Motor neuron (in vitro differentiated cells): ENCODE results near the gene DOC2A. TPM values are rescaled to one million over a fixed set of nuclear protein-coding genes. Genes with fewer than 3 reads are reported as not detected.

Experiments used
- ATAC-seq, 8 experiments: fragments of 200-7000 bp; cut with Tn5 transposase; replicated peaks in 6 of 8; 2 replicates each; pipeline ENCODE4 v1.8.0; 2021; ENCODE audit warnings: mild to moderate bottlenecking in 8 of 8, moderate library complexity in 8 of 8
- H3K27ac ChIP-seq, 2 donors: fragments of 250-450 bp; sonication (Bioruptor Pico); 2 replicates each; pipeline ENCODE4 v1.9.0; 2021; ENCODE audit warnings: antibody characterized with exemption in 2 of 2, mild to moderate bottlenecking in 2 of 2, moderate library complexity in 1 of 2
- H3K4me1 ChIP-seq, 2 donors: fragments of 250-450 bp; sonication (Bioruptor Pico); replicated peaks in 1 of 2; 2 replicates each; pipeline ENCODE4 v1.6.1; 2021; ENCODE audit warnings: antibody characterized with exemption in 2 of 2, mild to moderate bottlenecking in 2 of 2, moderate library complexity in 1 of 2
- H3K4me3 ChIP-seq, 5 donors: fragments of 250-450 bp; sonication (Bioruptor Pico); 2 replicates each; pipeline ENCODE4 v1.9.0; 2021; ENCODE audit warnings: antibody characterized with exemption in 5 of 5, mild to moderate bottlenecking in 5 of 5, moderate library complexity in 4 of 5
- WGBS, 10 experiments: fragments of 450-650 bp; shearing (Covaris generic); methylation state at CpG; one replicate each; pipeline ENCODE4 v1.0.0; 2022; 5-methylcytosine and 5-hydroxymethylcytosine counted together
- in situ Hi-C, 9 experiments: fragments of 400-800 bp; cut with MboI; loops; one replicate each; pipeline ENCODE4 v1.15.0; 2021; ENCODE audit warnings: low sequenced_read_pairs in 9 of 9, low pct_unique_long_range_greater_than_20kb in 2 of 9; ENCODE audit not compliant: unreplicated experiment in 9 of 9
- total RNA-seq, 8 experiments: library from RNA; unstranded; fragments of 300-600 nt; gene quantifications; 2 replicates each; pipeline versions ENCODE4 v1.2.3 to v1.2.4, GENCODE V29; 2022

DOC2A gene
- total RNA-seq, 8 experiments from 2014 or later = 0.31 to 8.1 (median 4.0) TPM

DNA sequence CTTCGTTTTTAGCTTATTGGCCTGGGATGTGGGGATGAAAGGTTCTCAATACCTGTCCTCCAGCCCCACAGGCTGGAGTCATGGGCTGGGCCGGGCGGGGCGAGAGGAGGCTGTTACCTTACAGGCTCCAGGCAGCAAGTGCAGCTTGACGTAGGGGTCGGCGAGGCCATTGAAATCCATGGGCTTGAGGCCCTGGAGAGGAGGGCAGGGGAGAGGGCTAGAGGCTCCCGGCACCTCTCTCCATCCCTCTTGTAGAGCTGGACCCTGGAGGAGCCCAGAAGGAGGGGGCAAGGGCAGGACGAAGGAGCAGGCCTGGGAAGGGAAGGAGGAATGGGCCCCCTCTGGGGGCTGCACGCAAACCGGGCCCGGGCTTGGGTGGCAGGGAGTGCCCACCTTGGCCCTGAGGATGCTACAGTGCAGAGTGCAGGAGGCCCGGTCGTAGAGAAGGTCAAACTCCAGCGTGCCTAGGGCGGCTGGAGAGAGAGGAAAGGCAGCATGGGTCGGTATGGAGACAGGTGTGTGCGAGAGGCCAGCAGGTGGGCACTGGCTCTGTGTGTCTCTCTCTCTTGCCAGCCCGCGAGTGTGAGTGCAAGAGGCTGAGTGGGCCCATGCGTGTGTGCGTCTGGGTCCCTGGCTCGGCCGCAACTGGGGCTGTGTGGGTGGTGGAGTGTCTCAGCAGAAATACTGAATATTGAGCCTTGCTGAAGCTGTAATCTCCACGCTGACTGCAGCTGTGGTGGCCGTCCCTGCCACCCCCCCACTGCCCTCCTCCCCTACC is 1.6 kb downstream of the DOC2A start:
- Histone ChIP-seq H3K4me1 (peaks cover 13 to 17% of the 10 kb centered on the region in 2 donors), H3K4me3 (no peak overlapping the region), H3K27ac (no peak overlapping the region)
- 0 to 100% (median 60%) methylated on average over 1 to 9 of the region's 26 CpGs; no CpG with 5 or more reads in 3 of the 10 experiments for WGBS, 10 experiments
- in situ Hi-C loops = loop anchor here in 4 of 9 experiments (25.0 kb wide), 2 partner anchors 172 to 197 kb away; partner anchors contain the start of genes MAZ (in 3 of the 4), MVP (in 3 of the 4), PAGR1 (in 3 of the 4) and PRRT2 (in 3 of the 4)
- ATAC-seq = no peak

- in situ Hi-C loops = loop anchor here in 4 of 9 experiments (25.0 kb wide), 2 partner anchors 170 to 195 kb away; partner anchors contain the start of genes MAZ (in 3 of the 4), MVP (in 3 of the 4), PAGR1 (in 3 of the 4) and PRRT2 (in 3 of the 4)
- no peak overlapping the region for H3K4me3 ChIP-seq
- peaks cover 13 to 17% of the 10 kb centered on the region in 2 donors for H3K4me1 ChIP-seq
- H3K27ac ChIP-seq = no peak overlapping the region
- 67 to 100% (median 74%) methylated on average over 1 to 6 of the region's 11 CpGs; no CpG with 5 or more reads in 6 of the 10 experiments for WGBS, 10 experiments
- no peak for ATAC-seq
Measured at GRCh38 chr16:30007378-30007895, 3.4 kb downstream of the DOC2A start.

- Histone ChIP-seq H3K27ac (no peak overlapping the region), H3K4me3 (no peak overlapping the region), H3K4me1 (peaks cover 13 to 17% of the 10 kb centered on the region in 2 donors)
- WGBS, 10 experiments = 98% methylated on average over 6 of the region's 34 CpGs; no CpG with 5 or more reads in 9 of the 10 experiments
- in situ Hi-C loops = loop anchor here in 4 of 9 experiments (25.0 kb wide), 2 partner anchors 170 to 195 kb away; partner anchors contain the start of genes MAZ (in 3 of the 4), MVP (in 3 of the 4), PAGR1 (in 3 of the 4) and PRRT2 (in 3 of the 4)
- no peak for ATAC-seq
Measured at GRCh38 chr16:30006659-30007377, 4.0 kb downstream of the DOC2A start.

GRCh38 chr16:30006095-30006473 is 4.7 kb downstream of the DOC2A start:
- Histone ChIP-seq H3K4me1 (peaks cover 12 to 13% of the 10 kb centered on the region in 2 donors), H3K4me3 (no peak overlapping the region), H3K27ac (no peak overlapping the region)
- ATAC-seq = no peak
- in situ Hi-C loops = loop anchor here in 4 of 9 experiments (25.0 kb wide), 2 partner anchors 169 to 194 kb away; partner anchors contain the start of genes MAZ (in 3 of the 4), MVP (in 3 of the 4), PAGR1 (in 3 of the 4) and PRRT2 (in 3 of the 4)
- 94 to 100% methylated on average over 2 to 6 of the region's 18 CpGs; no CpG with 5 or more reads in 8 of the 10 experiments for WGBS, 10 experiments

- Histone ChIP-seq H3K27ac (no peak overlapping the region), H3K4me3 (no peak overlapping the region), H3K4me1 (peaks cover 11 to 13% of the 10 kb centered on the region in 2 donors)
- ATAC-seq = peak; percentile 44 to 74 (median 51)
- in situ Hi-C loops = loop anchor here in 4 of 9 experiments (25.0 kb wide), 2 partner anchors 168 to 193 kb away; partner anchors contain the start of genes MAZ (in 3 of the 4), MVP (in 3 of the 4), PAGR1 (in 3 of the 4) and PRRT2 (in 3 of the 4)
- WGBS, 10 experiments = 40 to 93% methylated on average over 1 to 3 of the region's 35 CpGs; no CpG with 5 or more reads in 8 of the 10 experiments
Measured at GRCh38 chr16:30005341-30006094, 5.3 kb downstream of the DOC2A start.

GRCh38 chr16:30004811-30005242 is 6.0 kb downstream of the DOC2A start:
- no peak overlapping the region for H3K27ac ChIP-seq
- H3K4me1 ChIP-seq = peaks cover 5 to 8% of the 10 kb centered on the region in 2 donors
- peak in 3 of 8 experiments; percentile 4 to 6 (median 6) for ATAC-seq
- H3K4me3 ChIP-seq = no peak overlapping the region
- WGBS, 10 experiments = 78 to 100% (median 100%) methylated on average over 1 to 5 of the region's 11 CpGs; no CpG with 5 or more reads in 7 of the 10 experiments
- in situ Hi-C loops = loop anchor here in 4 of 9 experiments (25.0 kb wide), 2 partner anchors 168 to 193 kb away; partner anchors contain the start of genes MAZ (in 3 of the 4), MVP (in 3 of the 4), PAGR1 (in 3 of the 4) and PRRT2 (in 3 of the 4)

DNA sequence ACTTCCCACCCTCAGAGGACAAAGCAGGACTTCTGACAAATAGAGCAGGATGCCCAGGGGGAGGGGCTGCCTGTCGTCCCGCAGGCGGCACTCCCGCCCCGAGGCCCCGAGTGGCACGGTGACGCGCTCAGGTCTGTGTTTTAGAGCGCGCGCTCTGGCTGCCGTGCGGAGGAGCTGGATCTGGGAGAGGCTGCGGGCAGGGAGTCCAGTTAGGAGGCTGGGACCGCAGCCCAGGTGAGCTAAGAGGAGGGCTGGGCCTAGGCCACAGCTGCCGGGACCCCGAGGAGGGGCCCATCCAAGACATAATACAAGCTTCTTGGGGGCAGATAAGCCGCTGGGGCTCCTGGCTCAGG is 6.4 kb downstream of the DOC2A start:
- Histone ChIP-seq H3K4me3 (no peak overlapping the region), H3K27ac (no peak overlapping the region), H3K4me1 (peaks cover 2 to 3% of the 10 kb centered on the region in 2 donors)
- in situ Hi-C loops = loop anchor here in 4 of 9 experiments (25.0 kb wide), 2 partner anchors 167 to 192 kb away; partner anchors contain the start of genes MAZ (in 3 of the 4), MVP (in 3 of the 4), PAGR1 (in 3 of the 4) and PRRT2 (in 3 of the 4)
- peak in 3 of 8 experiments; percentile 7 to 14 (median 12) for ATAC-seq
- 67 to 96% (median 77%) methylated on average over 1 to 8 of the region's 19 CpGs; no CpG with 5 or more reads in 6 of the 10 experiments for WGBS, 10 experiments

DNA sequence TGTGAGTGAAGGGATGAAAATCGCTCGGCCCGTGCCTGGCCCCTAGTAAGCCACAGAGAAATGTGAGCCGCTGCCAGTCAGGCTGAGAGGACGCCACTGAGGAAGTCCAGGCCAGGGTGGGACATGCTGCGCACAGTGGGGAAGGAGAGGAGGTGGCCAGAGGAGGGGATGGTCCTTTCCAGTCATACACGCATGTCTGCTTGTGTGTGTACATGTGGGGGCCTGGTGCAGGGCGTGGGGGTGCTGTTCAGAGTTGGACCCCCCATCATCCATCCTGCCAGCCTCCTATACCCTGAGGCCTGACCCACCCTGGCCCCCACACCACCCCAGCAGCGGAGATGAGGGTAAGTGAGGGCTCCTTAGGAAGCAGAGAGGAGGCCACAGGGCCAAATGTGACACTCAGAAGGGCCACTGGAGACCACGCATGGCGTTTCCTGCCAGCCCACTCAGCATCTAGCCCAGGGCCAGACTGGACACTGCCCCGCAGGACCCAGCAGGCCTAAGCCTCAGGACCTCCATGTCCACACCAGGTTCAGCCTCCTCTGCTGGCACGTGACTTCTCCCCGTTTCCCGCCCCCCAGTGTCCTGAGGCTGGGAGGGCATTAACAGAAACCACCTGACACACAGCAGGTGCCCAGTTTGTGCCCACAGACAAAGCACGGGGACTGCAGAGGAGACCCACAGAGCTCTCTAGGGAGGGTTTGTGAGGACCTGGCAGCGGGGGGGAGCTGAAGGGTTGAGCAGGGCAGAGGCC is 7.0 kb downstream of the DOC2A start:
- in situ Hi-C loops = loop anchor here in 4 of 9 experiments (25.0 kb wide), 2 partner anchors 167 to 192 kb away; partner anchors contain the start of genes MAZ (in 3 of the 4), MVP (in 3 of the 4), PAGR1 (in 3 of the 4) and PRRT2 (in 3 of the 4)
- 92 to 100% (median 100%) methylated on average over 1 to 6 of the region's 17 CpGs; no CpG with 5 or more reads in 5 of the 10 experiments for whole genome bisulfite sequencing, 10 experiments
- peak in 1 of 8 experiments; percentile 16 for ATAC-seq
- H3K4me1 ChIP-seq = no peaks in the 10 kb centered on the region
- H3K4me3 ChIP-seq = no peak overlapping the region
- H3K27ac ChIP-seq = no peak overlapping the region

GRCh38 chr16:30002614-30003346 is 8.0 kb downstream of the DOC2A start:
- WGBS, 10 experiments = 0 to 92% (median 76%) methylated on average over 1 to 5 of the region's 19 CpGs; no CpG with 5 or more reads in 2 of the 10 experiments
- no peak overlapping the region for H3K27ac ChIP-seq
- no peak for ATAC-seq
- in situ Hi-C loops = loop anchor here in 4 of 9 experiments (25.0 kb wide), 2 partner anchors 165 to 190 kb away; partner anchors contain the start of genes MAZ (in 3 of the 4), MVP (in 3 of the 4), PAGR1 (in 3 of the 4) and PRRT2 (in 3 of the 4)
- H3K4me1 ChIP-seq = no peaks in the 10 kb centered on the region
- H3K4me3 ChIP-seq = no peak overlapping the region
